IPS-20b (cell line): ENCODE data around the gene SPRN.
"Not testable (repeated sequence)": the region's sequence is repeated elsewhere in the genome, so short reads cannot be mapped to it uniquely, and the experiment has no call there.

ENCODE experiments used
- H3K27ac ChIP-seq: one replicate; pipeline ENCODE4 v1.5.1; 2013; ENCODE audit warnings: low read length
- H3K27me3 ChIP-seq: 2 replicates; pipeline ENCODE4 v1.6.1; 2013; ENCODE audit warnings: mild to moderate bottlenecking, low read length, inconsistent platforms; ENCODE audit not compliant: insufficient read depth
- H3K36me3 ChIP-seq: 2 replicates; pipeline ENCODE4 v1.6.1; 2013; ENCODE audit warnings: low read depth, mild to moderate bottlenecking, inconsistent platforms, low read length, moderate library complexity; ENCODE audit not compliant: insufficient read depth
- H3K4me1 ChIP-seq: 2 replicates; pipeline ENCODE4 v1.6.1; 2013; ENCODE audit warnings: mild to moderate bottlenecking, control low read depth, inconsistent platforms, low read length, moderate library complexity; ENCODE audit not compliant: insufficient read depth
- H3K4me3 ChIP-seq: 2 replicates; pipeline ENCODE4 v1.5.1; 2013; ENCODE audit warnings: mild to moderate bottlenecking, low read length, inconsistent platforms
- H3K9ac ChIP-seq: 2 replicates; pipeline ENCODE4 v1.6.1; 2013; ENCODE audit warnings: low read depth, mild to moderate bottlenecking, inconsistent platforms, low read length, moderate library complexity
- H3K9me3 ChIP-seq: 2 replicates; pipeline ENCODE4 v1.6.1; 2013; ENCODE audit warnings: mild to moderate bottlenecking, low read depth, low read length, inconsistent platforms; ENCODE audit not compliant: insufficient read depth

The SPRN gene

DNA sequence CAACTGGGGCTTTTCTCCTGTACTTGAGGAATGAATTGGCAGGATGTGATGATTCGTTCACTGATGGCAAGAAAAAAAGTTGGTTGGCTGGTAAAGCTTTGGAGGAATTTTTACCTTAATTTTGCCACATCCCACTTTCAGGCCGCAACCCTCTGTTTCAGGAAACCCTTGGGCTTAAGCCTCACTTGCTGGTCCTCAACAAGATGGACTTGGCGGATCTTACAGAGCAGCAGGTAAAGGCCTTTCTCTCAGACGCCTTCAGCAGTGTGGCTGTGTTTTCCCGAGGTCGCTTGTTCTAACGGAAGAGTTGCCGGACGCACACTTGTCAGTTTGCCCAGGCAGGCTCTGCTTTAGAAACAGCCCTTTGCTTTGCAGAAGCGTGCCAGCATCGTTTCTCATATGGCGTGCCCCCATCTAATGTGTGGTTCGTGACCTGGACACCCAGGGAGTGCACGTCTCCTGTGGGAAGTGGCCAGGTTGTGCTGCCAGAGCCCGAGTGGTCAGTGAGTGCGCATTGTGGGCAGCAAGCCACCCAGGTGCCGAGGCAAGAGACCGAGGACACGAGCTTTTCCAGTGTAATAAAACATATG lies 28.3 kb downstream of the SPRN start:
- Histone ChIP-seq H3K4me1 (no peaks in the 10 kb centered on the region), H3K36me3 (peaks cover 53% of the 10 kb centered on the region), H3K9ac (no peak overlapping the region), H3K9me3 (no peaks in the 10 kb centered on the region), H3K4me3 (no peak overlapping the region), H3K27me3 (no peaks in the 10 kb centered on the region), H3K27ac (no peak overlapping the region)

GRCh38 chr10:133394801-133395221 lies 29.6 kb downstream of the SPRN start:
- peaks cover 39% of the 10 kb centered on the region for H3K36me3 ChIP-seq
- H3K27me3 ChIP-seq: no peaks in the 10 kb centered on the region
- peak overlapping the region; percentile 99 for H3K4me3 ChIP-seq
- H3K27ac ChIP-seq: peak overlapping the region; percentile 61
- H3K9ac ChIP-seq: peak overlapping the region; percentile 93
- no peaks in the 10 kb centered on the region for H3K9me3 ChIP-seq
- H3K4me1 ChIP-seq: no peaks in the 10 kb centered on the region

- no peaks in the 10 kb centered on the region for H3K4me1 ChIP-seq
Measured at GRCh38 chr10:133394064-133394663, 30.3 kb downstream of the SPRN start, which contains the start of gene MTG1. Gene MTG1 (plus strand): TSS chr10:133394157. CDS start chr10:133394221, 64 bp downstream.

GRCh38 chr10:133393401-133394063 lies 30.9 kb downstream of the SPRN start:
- H3K27ac ChIP-seq: no peak overlapping the region
- no peaks in the 10 kb centered on the region for H3K4me1 ChIP-seq
- no peaks in the 10 kb centered on the region for H3K27me3 ChIP-seq
- peaks cover 27% of the 10 kb centered on the region for H3K36me3 ChIP-seq
- H3K9ac ChIP-seq: peak overlapping the region; percentile 79; the same call in 1 of the 2 replicates
- H3K4me3 ChIP-seq: peak overlapping the region; percentile 99
- H3K9me3 ChIP-seq: no peaks in the 10 kb centered on the region

More at GRCh38 chr10:133394064-133394663, 30.3 kb downstream of the SPRN start, which contains the start of gene MTG1:
- Histone ChIP-seq H3K27ac (peak within 1 kb of the TSS; percentile 61), H3K36me3 (peaks cover 33% of the 10 kb centered on the region), H3K4me3 (peak within 1 kb of the TSS; percentile 99), H3K9me3 (no peaks in the 10 kb centered on the region), H3K9ac (peak within 1 kb of the TSS; percentile 93), H3K27me3 (no peaks in the 10 kb centered on the region)

DNA sequence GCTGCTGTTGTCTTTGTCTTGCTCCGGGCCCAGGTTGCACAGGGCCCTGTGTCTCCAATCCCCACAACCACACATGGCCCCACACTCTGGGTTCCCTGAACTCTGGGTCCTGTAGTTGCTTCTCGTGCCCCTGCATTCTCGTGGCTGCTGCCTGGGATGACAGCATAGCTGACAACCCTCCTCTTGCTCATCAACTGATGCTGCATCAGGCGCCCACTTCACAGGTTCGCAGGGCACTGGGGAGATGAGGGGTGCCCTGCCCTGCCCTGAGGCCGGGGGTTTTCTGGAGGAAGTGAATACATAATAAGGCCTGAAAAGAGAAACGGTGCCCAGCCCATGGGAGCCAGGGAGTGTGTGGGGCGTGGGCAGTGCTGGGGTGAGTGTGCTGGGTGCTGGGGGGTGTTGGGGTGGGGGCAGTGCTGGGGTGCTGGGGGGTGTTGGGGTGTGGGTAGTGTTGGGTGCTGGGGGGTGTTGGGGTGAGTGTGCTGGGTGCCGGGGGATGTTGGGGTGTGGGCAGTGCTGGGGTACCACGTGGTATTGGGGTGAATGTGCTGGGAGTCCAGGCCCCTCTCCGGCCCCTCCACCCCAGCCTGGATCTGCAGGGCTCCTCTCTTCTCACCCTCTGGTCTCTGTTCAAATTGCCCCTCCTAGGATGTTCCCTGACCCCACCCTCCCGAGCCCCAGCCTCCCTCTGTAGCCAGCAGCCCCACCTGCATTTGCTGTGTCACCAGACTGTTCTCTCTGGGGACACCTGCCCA lies 32.5 kb downstream of the SPRN start:
- H3K36me3 ChIP-seq: peaks cover 14% of the 10 kb centered on the region
- no peaks in the 10 kb centered on the region for H3K9me3 ChIP-seq
- no peaks in the 10 kb centered on the region for H3K4me1 ChIP-seq
- no peak overlapping the region for H3K27ac ChIP-seq
- no peak overlapping the region for H3K9ac ChIP-seq
- H3K4me3 ChIP-seq: no peak overlapping the region
- H3K27me3 ChIP-seq: no peaks in the 10 kb centered on the region

GRCh38 chr10:133391249-133391635 lies 33.2 kb downstream of the SPRN start:
- Histone ChIP-seq H3K9ac (no peak overlapping the region), H3K27ac (no peak overlapping the region), H3K4me3 (no peak overlapping the region), H3K36me3 (peaks cover 9% of the 10 kb centered on the region), H3K27me3 (no peaks in the 10 kb centered on the region), H3K4me1 (no peaks in the 10 kb centered on the region), H3K9me3 (no peaks in the 10 kb centered on the region)

- no peak overlapping the region for H3K4me3 ChIP-seq
Measured at GRCh38 chr10:133390597-133391248, 33.7 kb downstream of the SPRN start.

GRCh38 chr10:133388973-133389818 lies 35.2 kb downstream of the SPRN start:
- no peak overlapping the region for H3K9ac ChIP-seq
- no peak overlapping the region for H3K27ac ChIP-seq
- no peaks in the 10 kb centered on the region for H3K4me1 ChIP-seq
- no peaks in the 10 kb centered on the region for H3K9me3 ChIP-seq
- no peaks in the 10 kb centered on the region for H3K27me3 ChIP-seq
- H3K36me3 ChIP-seq: no peaks in the 10 kb centered on the region
- no peak overlapping the region for H3K4me3 ChIP-seq

More at GRCh38 chr10:133390597-133391248, 33.7 kb downstream of the SPRN start:
- Histone ChIP-seq H3K27me3 (no peaks in the 10 kb centered on the region), H3K9me3 (no peaks in the 10 kb centered on the region), H3K4me1 (no peaks in the 10 kb centered on the region), H3K27ac (no peak overlapping the region), H3K36me3 (peaks cover 4% of the 10 kb centered on the region), H3K9ac (no peak overlapping the region)

- H3K36me3 ChIP-seq: no peaks in the 10 kb centered on the region
- H3K9ac ChIP-seq: no peak overlapping the region
- H3K4me1 ChIP-seq: no peaks in the 10 kb centered on the region
- H3K27ac ChIP-seq: no peak overlapping the region
- H3K4me3 ChIP-seq: no peak overlapping the region
- no peaks in the 10 kb centered on the region for H3K9me3 ChIP-seq
- no peaks in the 10 kb centered on the region for H3K27me3 ChIP-seq
Measured at GRCh38 chr10:133388236-133388972, 36.0 kb downstream of the SPRN start.

DNA sequence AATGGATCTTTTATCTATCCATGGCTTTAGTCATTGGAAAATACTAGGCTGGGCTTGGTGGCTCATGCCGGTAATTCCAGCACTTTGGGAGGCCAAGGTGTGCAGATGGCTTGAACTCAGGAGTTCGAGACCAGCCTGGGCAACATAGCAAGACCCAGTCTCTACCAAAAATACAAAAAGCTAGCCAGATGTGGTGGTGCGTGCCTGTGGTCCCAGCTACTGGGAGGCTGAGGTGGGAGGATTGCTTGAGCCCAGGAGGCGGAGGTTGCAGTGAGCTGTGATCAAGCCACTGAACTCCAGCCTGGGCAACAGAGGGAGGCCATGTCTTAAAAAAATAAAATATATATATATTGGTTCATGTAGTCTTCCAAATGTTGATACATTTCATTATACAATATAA lies 37.5 kb downstream of the SPRN start:
- not testable (repeated sequence) for H3K27me3 ChIP-seq, H3K36me3 ChIP-seq, H3K9ac ChIP-seq, H3K4me3 ChIP-seq, H3K9me3 ChIP-seq, H3K27ac ChIP-seq, H3K4me1 ChIP-seq
